HTR-8/SVneo (cell line): Measurements from ENCODE around the gene TANGO2.

Experiments used
- DNase-seq: peaks from one replicate; pipeline ENCODE4 v3.0.0; 2011; ENCODE audit warnings: low spot score, mixed read lengths; ENCODE audit not compliant: insufficient read length
- FAIRE-seq: peaks from 2 replicates; lab custom pipeline; 2011; peaks lifted over from hg19 to GRCh38; lab: Jason Lieb, UNC

The TANGO2 gene

DNA sequence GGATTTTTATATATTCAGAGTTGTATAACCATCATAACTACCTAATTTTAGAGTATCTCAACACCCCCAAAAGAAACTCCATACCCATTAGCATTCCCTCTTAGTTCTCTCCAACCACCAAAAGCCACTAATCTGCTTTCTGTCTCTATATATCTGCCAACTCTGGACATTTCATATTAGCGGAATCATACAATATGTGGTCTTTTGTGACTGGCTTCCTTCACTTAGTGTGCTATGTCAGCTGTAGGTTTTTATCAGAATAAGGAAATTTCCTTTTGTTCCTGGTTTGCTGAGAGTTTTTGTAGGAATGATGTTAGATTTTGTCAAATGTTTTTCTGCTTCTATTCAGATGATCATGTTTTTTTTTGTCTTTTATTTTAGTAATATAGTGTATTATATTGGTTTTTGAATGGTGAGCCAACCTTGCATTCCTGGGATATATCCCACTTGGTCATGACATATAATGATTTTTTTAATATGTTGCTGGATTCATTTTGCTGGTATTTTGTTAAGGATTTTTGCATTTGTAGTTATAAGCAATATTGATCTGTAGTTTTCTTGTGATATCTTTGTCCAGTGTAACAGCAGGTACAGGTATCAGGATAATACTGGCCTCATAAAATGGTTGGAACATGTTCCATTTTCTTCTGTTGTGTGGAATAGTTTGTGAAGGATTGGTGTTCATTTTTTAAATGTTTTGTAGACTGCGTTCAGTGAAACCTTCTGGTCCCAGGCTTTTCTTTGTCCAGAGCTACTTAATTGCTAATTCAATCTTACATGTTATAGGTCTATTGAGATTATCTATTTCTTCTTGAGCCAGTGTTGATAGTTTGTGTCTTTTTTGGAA lies 75.9 kb downstream of the TANGO2 start:
- FAIRE-seq (no peak), DNase-seq (no peak)

DNA sequence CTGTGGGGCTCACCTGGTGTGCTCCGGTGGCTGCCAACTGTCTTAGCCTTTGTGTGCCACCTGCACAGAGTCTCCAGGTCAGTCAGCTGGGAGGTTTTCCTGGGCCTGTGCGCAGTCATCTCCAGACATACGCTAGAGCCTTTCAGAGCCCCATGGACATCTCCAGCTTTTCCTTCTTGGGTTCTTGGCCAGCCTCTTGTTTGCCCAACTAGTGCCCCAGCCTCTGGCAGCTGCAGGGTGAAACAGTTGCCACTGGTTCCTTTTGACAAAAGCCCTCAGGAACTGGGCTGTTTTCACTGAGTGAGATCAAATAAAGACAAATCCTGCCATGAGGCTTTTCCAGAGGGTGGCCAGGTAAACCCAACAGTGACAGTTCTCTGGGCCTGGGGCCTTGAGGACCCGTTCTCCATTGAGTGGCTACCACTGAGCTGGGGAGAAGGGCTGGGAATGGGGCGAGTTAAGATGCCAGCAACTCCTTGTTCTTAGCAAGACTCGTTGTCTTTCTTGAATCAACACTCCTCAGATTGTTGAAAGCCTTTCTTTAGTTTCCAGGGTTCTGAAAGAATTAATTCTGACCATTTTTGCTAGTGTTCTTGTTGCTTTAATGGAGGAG lies 78.3 kb downstream of the TANGO2 start:
- DNase-seq (no peak), FAIRE-seq (no peak)

DNA sequence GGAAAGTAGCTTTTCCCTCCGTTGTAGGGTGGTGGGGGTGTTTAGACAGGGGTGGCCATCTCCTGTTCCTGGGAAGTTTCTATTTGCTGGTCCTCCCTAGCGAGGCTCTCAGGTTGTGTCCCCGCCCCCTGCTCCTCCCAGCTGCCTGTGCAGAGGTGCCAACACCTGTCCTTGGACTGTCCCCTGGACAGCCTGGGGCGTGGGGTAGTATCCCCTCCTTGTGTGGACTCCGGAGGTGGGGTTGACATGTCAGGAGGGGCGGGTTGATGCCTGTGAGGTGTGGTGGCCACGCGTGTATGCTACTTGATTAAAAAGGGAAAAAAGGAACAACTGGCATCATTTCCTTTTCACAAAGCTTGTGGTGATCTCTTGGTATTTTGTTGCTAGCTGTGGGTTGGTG lies 80.7 kb downstream of the TANGO2 start:
- DNase-seq (no peak), FAIRE-seq (no peak)

DNA sequence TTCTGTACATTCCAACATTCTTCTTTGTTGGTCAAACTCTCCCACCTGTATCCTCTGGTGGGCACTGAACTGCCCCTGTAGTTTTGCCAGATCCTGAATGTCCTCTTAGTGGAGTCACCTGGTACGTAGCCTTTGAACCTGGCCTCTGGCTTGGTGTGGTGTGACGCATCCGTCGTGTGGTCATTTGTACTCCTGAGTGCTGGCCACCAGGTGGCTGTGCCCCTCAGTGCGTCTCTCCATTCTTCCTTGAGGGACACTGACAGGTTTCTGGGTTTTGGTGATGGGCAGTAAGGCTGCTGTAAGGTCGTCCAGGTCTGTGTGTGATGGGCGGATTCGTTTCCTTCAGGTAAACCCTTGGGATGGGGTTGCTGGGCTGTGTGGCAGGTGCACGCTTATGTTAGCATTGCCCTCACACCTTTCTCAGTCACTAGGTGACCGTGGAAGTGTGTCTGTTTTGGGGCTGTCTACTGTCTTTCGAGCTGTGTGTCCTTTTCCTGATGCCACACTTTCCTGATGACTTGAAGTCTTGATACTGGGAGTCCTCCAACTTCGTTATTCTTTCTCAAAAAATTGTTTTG lies 81.4 kb downstream of the TANGO2 start:
- DNase-seq (no peak), FAIRE-seq (no peak)

DNA sequence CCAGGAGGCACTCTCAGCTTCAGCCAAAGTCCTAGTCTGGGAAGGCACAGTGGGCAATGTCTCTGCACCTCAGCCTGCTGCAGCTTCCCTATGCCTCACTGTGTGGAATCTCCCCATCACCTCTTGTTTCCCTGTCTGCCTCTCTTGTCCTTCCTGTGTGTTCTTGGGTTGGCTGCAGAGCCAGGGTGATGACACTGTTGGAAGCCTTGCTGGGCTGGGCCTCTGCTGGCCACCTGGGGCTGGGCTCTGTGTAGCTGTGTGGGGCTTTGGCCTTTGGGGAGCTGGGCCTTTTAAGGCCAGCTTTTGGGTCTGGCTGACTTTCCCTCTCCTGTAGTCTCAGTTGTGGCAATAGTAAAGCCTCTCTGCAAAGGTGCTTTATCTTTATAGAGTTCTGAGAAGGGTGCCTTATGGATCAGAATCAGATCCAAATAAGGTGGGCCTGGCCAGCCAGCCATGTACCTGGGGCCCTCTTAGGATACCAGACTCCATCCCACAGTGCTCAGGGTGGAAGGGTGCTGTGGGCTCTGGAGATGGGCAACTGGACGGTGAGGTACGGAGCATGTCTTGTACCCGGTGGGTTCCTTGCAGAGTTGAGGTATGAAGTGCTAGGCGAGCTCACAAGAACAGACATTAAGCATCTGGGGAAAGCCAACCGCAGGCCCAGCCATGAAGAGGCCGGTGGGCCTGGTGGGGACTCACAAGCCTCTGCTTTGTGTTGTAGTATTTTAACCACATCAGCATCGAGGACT lies 84.7 kb downstream of the TANGO2 start:
- DNase-seq (no peak), FAIRE-seq (no peak)

DNA sequence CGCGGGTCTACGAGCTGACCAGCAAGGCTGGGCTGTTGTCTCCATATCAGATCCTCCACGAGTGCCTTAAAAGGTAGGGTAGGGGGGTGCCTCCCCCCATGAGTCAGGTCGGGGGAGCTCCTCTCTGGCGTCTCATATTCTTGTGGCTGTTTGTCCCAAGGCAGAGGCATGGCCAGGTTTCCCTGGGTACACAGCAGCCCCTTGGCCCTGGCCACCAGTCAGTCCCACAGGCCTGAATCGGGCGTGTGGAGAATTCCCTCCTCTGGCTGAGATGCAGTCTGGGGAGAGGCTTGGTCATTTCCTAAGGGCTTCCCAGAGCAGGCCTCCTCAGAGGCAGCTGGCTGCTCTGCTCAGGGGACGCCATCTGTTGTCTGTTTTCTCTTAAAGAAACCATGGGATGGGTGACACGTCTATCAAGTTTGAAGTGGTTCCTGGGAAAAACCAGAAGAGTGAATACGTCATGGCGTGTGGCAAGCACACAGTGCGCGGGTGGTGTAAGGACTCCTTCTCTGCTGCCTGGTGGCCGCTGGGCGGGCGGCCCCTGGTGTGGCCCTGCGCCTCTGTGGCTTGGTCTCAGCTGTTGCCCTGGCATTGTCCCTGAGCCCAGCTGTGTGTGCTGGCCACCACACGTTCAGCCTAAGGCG lies 85.4 kb downstream of the TANGO2 start:
- no peak for DNase-seq
- FAIRE-seq = no peak

DNA sequence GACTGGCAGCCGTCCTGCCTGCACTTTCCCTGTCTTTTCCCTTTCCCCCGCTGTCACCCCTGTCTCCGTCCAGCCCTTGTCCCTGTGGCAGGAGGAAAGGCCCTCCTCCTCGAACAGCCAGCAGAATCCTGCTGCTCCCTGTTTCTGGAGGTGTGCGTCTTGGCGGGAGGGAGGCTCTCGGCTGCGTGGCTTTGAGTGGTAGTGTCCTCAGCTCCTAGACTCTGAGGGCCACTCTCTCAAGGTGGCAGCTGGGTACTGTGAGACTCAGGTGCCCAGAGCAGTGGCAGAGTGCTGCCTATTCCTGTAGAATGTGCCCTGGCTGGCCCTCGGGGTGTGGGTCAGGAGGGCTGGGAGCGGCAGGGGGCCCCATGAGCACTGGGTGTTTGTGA lies 85.9 kb downstream of the TANGO2 start:
- no peak for DNase-seq
- FAIRE-seq = no peak

DNA sequence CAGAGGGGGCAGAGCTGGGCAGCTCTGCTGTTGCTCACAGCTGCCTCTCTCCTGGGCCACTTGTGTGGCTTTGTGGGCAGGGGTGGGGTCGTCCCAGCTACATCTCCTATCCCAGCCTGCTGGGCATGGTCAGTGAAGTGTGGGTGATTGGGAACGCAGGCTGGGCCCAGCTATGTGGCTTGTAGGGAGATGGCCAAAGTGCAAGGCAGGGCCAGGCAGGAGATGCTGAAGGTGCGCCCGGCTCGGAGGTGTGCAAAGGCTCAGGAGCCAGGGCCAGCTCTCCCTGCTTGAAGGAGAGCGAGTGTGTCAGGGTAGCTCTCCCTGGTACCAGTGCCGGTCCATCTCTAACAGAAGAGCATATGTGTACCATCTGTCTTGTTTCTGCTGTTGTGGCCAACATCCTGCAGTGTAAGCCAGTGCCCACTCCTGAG lies 86.6 kb downstream of the TANGO2 start:
- no peak for DNase-seq
- no peak for FAIRE-seq

DNA sequence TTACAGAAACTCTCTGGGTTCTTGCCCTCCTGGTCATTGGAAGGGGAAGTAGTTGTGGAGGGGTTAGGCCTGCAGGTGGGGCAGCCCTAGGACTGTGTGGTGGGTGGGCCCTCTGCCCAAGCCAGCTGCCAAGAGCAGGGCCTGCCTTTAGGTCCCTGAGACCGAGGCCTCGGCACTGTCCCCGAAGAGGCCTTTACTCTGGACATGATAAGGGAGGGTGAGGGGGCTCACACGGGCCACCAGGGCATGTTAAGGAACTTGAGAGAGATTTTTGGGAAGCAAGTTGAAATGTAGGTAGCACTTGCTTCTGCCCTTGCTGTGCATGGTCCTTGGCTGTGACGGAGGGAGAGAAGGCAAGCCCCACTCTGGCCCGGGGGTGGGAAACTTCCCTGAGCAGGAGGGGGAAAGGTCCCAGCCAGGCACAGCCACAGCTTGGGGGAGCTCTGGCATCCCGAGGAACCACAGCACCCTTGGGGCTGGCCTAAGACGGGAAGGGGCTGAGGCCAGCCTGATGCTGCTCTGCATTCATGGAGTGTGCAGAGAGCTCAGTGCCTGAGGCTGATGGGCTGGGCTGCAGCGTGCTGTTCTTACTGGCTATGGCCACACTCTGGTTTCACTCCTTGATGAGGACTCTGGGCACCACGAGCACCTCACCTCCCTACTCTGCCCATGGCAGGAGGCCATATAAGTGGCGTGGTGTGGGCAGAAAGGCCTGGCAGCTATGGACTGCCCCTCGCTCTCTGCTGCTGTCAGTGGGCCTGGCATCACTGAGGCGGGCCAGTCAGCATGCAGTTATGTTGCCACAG lies 87.2 kb downstream of the TANGO2 start:
- DNase-seq = no peak
- no peak for FAIRE-seq

DNA sequence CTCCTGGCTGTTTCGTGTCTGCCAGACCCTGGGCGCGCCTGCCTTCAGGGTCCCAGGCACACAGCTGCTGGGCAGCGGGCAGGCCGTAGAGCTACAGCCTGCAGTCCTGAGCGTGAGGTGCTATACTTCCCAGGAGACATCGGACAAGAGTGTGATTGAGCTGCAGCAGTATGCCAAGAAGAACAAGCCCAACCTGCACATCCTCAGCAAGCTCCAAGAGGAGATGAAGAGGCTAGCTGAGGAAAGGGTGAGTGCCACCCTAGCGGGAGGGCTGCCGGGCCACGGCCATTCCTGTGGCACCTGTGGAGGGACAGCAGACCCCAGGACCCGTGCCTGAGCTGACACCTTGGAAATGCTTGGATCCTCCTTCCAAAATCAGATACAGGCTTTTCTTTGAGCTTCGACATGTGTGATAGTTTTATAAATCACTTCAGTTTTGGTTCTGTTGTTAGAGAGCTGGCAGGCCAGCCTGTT lies 87.9 kb downstream of the TANGO2 start:
- DNase-seq (no peak), FAIRE-seq (no peak)

DNA sequence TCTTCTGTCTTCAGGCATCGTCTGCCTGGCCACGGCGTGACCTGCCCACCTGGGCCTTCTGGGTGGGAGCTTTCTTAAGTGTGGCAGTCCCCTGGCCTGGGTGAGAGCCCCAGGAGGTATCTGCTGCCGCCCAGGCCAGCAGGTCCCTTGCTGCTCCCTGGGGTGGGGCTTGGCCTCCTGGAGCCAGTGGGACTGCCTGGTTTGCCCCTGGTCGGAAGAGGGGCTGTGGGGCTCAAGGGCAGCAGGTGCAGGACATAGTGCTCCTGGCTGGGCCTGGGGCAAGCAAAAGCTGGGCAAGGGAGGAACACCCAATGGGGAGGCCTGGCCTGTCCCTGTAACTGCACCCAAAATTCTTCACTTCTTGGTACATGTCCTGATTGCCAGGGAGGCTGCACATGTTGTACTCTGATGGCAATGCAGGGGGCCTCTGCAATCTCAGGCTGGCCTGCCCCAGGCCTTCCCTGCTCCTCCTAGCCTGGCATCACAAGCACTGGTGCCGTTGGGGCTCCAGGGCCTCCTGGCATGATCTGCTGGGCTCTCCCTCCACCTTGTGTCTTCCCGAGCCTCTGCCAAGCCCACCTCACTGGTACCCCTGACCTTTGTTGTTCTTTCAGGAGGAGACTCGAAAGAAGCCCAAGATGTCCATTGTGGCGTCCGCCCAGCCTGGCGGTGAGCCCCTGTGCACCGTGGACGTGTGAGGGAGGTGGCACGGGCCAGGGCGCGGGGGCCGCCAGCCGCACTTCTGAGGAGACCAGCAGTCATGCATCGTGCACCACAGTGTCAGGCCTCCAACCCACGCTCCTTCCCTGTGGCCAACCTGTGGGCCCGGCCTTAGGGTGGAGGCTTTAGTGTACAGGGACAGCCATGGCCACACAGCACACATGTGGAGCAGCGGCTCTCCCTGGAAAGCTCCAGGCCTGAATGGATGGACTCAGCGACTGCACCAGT lies 88.8 kb downstream of the TANGO2 start:
- DNase-seq = no peak
- FAIRE-seq = no peak

DNA sequence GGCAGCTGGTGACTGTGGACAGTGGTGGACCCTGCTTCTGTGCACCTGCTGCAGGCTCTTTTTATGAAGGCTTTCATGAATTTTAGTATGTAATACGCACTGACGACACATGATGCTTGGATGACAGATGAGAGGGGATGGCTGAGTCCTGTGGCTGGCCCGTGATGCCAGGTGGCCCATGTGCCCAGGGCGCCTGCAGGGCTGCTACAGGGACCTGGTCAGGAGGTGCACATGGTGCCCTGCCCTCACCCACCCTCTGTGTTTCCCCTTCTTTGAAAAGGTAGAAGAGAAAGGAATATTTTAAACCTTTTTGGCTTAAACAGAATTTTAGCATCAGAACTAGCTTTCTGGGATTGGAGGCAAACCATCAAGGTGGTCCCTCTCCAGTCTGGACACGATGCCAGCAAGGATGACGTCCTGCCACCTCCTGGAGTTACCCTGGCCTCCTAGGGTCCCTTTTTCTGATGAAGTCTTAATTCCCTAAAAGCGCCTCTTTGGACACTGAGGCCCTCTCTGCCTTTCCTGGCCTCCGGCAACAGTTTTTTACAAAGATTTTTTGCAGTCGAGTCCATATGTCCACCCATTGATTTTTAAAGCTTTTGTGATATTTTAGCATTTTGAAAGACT lies 89.6 kb downstream of the TANGO2 start:
- no peak for FAIRE-seq
- no peak for DNase-seq

DNA sequence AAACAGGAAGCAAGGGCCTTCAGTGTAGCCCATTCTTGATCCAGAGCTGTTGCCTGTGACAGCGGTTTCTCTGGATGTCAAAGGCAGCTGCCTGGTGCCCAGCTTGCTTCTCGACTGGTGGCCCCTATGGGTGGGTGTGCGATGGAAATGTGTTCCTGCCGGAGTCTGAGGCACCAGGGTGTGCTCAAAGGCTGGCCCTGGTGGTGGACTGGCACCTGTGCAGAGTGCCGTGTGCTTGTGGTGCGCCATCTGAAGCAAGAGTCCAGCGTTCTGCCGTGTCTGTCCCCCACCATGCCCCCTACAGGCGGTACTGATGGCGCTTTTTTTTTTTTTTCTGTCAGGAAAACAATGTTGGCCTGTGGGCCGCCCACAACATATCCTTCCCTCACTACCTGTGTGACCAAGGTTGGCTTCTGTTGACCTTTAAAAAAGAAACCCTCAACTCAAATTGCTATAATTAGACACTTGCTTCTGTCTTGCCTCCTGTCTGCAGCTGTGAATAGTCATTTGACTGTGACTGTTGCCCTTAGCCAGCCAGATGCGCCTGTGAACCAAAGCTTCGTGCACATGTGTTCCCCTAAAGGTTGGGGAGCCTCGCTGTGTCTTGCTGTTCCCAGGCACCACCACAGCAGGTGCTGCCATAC lies 90.3 kb downstream of the TANGO2 start:
- FAIRE-seq = no peak
- DNase-seq = no peak

DNA sequence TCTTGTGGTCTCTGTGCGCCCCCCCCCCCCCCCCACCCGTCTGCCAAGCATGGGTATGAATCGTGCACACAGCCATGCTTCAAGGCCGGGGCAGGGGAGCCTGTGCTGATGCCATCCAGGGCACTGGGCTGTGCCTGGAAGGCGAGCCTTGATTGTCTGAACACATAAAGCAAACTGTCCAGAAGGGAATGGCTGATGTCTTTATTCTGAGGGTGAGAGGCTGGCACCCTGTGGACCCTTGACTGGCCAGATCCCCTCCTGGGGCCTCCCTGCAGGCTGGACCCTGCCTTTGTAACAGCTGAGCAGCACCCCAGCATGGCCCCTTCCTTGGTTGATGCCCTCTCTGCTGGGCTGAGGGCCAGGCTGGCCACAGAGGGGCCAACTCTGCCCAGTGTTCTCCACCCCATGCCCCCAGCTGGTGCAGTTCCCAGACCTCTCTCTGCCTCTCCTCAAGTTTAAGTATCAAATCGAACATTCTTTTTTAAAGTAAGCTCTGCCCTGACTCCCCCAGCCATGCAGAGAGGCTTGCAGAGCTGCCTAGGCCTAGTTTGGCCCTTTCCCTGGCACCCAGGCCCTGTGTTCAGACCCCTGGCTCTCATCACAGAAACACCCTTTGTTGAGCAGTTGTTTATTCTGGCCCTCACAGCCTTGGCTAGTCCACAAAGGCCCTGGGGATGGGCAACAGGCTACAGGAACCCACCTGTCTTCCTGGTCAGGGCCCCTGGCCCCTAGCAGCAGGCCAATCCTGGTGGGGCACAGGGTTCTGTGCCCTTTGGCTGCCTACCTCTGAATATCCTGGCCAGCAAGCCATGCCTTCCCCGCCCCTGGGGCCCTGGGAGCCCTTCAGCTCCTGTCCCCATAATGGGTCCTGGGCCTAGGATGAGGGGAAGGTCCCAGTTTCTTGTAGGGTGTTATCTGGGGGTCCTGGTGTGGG lies 91.0 kb downstream of the TANGO2 start:
- DNase-seq (no peak), FAIRE-seq (no peak)

DNA sequence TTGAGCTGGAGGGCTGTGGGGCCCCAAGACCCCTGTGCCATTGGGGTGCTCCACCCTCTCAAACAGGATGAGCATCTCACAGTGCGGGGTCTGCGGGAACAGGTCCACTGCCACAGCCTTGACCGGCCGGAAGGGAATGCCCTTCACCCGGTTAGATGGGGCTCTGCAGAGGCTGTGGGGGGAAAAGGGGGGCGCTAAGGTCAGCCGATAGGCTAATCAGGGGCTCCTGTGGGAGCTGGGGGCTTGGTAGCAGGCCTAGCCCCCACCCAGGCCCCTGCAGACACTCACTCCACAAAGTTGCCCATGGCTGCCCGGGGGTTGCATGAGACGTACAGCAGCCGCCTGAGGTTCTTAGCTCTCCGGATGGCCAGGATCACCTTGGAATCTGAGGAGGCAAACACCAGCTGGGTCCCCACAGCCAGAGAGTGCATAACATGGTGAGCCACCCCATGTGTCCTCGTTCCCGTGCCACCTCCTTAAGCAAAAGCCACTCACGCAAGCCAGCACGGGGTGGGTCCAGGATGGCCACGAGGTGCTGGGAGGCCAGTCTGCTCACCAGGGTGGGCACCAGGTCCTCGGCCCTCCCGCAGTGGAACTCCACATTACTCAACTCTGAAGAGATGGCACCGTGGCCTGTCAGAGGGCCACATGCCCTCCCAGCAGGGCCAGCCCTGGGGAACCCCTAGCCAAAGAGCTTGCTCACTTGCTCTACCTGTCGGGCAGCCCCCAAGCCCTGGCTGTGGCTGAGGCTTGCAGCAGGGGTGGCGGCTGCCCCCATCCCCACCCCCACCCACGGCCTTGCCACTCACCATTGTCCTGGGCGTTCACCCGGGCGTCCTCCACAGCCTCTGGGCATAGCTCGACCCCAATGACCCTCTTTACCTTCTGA lies 92.0 kb downstream of the TANGO2 start:
- DNase-seq (no peak), FAIRE-seq (no peak)
